ENCODE results near the gene SLC43A3.
"Not testable (repeated sequence)": the region's sequence is repeated elsewhere in the genome, so short reads cannot be mapped to it uniquely, and the experiment has no call there.

The SLC43A3 gene

GRCh38 chr11:57403802-57404147 lies 23.1 kb downstream of the SLC43A3 start:
- DNase-seq, result no peak

- not testable (repeated sequence) for DNase-seq
Observed at GRCh38 chr11:57403003-57403801, 23.7 kb downstream of the SLC43A3 start.

GRCh38 chr11:57402188-57403002 lies 24.5 kb downstream of the SLC43A3 start:
- no peak for DNase-seq

DNA sequence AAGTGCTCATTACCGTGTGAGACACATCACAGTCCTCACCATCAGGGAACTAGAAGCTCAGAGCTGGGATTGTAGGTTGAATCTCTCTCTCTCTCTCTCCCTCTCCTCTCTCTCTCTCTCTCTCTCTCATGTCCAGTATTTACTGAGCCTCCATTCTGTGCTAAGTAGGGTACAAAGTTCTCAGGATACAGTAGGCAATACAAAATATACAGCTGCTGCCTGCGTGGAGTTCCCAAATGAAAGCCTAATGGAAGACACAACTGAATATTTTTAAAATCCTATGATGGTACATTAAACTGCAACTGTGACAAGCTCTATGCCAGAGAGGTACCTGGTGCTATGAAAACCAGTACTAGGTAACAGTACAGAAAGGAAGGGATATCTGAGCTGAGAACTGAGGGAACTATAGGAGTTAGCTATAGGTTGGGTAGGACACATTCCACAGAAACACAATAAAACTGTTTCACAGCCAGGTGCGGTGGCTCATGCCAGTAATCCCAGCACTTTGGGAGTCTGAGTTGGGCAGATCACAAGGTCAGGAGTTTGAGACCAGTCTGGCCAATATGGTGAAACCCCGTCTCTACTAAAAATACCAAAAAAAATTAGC lies 26.8 kb downstream of the SLC43A3 start:
- DNase-seq, result no peak

- DNase-seq, result no peak
Observed at GRCh38 chr11:57399221-57399620, 27.7 kb downstream of the SLC43A3 start.

DNA sequence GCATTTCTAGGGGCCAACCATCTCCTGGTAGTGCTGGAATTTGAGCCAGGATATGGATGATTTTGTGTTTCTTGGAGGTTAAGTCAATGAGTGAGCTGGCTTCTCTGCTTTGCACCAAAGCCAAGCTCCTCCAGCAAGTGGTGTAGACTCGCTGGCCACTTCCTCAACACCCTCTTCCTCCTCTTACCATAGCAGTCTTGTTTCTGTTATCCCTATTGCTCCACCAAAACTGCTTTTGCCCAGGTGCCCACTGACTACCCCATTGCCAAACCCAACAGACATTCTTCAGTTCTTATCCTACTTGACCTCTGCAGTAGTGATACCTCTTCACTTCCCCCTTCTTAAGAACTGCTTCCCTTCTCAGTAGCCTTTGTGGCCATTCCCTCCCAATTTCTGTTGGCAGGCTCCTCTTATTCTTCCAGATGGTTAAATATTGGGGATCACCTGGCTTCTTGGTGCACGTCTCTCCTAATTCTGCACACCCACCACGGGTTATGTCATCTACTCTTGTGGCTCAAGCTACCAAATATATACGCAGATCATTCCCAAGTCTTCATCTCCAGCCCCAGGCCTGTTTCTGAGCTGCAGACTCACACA lies 29.4 kb downstream of the SLC43A3 start:
- no peak for DNase-seq

GRCh38 chr11:57396744-57397143 lies 30.2 kb downstream of the SLC43A3 start:
- DNase-seq, result no peak

DNA sequence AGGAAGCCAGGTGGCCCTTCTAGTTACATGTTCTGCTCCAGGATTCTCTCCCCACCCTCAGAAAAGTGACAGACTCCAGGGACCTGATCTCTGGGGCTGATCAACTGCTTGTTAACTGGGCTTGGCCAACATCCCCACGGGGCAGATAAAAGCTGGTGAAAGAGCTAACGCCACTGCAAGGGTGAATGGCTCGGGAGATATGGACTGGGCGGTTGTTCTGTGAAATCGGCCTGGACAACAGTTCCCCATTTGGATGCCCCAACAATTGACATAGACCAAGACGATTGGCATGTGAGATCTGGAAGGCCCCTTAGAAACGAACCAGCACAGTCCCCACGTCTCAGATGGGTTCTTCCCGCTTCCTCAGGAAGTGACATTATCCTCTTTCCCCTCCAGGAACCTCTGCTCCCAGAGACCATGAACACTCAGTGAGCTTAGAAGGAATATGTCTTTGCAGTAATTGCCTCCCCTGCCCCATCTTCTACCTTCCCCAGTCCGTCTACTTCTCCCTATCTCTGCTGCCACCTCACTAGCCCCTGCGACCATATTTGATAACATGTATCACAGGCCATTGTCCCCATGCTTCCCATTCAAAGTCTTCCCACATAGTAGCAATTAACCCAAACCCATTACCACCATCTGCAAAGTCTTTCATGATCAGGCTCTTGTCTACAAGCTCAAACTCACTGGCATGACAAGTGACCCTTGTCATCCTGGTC lies 30.9 kb downstream of the SLC43A3 start:
- DNase-seq, result no peak

GRCh38 chr11:57394203-57394965 lies 32.5 kb downstream of the SLC43A3 start:
- no peak for DNase-seq

- no peak for DNase-seq
Observed at GRCh38 chr11:57392763-57393105, 34.2 kb downstream of the SLC43A3 start.

GRCh38 chr11:57392066-57392762 lies 34.7 kb downstream of the SLC43A3 start:
- no peak for DNase-seq

- no peak for DNase-seq
Observed at GRCh38 chr11:57391539-57391938, 35.4 kb downstream of the SLC43A3 start.

GRCh38 chr11:57391111-57391510 lies 35.8 kb downstream of the SLC43A3 start:
- DNase-seq, result no peak

DNA sequence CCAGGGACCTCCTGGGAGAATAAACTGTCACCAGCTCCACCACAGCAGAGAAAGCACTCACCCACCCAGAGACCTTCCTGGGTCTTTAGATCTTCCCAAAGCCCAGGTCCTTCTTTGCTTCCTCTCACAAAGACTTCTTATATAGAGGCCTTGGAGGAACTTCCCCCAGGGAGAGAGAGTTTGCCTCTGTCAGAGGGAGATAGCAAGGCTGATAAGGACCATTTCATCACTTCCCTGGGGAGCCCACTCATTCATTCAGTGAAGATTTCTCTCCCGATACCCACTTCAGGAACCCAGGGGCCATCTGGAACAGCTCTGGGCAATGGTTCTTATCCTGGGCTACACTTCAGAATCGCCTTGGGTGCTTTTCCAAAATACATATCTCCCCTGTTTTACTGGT lies 36.4 kb downstream of the SLC43A3 start, which contains the start of gene PRG2:
PRG2 (minus strand) TSS at position 116 of the 400 bp plus-strand sequence. CDS start 706 bp downstream, outside the sequence.
- DNase-seq, result no peak

DNA sequence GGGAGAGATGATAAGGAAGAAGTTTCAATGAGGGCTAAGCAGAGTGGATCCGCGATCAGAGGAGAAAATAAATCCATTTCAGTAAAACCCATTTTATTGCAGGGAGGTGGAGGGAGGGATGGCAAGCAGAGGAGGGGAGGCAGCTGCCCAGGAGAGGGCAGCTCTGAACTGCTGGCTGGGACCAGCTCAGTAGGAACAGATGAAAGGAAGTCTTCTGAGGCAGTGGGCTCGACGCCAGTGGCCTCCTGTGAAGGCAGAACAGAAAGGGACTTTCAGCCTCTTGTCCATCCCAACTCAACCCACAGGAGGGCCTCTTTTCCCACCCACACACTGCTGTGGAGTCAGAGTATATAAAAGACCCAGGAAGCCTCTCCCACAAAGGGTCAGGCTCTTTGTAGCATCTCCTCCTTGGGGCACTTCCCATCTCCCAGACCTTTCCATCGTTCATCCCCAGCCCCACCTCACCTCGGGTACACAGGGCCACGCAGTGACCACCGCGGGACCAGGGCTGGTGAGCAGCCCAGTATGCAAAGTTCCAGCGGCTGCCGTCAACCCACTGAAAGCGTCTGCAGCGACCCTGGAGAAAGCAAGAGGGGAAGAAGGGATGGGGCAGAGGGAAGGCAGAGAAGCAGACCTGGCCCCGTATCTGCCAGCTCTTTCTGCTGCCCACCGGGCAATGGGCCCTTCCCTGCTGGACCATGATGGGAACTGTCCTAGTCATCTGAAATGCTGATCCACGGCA lies 39.5 kb downstream of the SLC43A3 start:
- DNase-seq, result no peak

DNA sequence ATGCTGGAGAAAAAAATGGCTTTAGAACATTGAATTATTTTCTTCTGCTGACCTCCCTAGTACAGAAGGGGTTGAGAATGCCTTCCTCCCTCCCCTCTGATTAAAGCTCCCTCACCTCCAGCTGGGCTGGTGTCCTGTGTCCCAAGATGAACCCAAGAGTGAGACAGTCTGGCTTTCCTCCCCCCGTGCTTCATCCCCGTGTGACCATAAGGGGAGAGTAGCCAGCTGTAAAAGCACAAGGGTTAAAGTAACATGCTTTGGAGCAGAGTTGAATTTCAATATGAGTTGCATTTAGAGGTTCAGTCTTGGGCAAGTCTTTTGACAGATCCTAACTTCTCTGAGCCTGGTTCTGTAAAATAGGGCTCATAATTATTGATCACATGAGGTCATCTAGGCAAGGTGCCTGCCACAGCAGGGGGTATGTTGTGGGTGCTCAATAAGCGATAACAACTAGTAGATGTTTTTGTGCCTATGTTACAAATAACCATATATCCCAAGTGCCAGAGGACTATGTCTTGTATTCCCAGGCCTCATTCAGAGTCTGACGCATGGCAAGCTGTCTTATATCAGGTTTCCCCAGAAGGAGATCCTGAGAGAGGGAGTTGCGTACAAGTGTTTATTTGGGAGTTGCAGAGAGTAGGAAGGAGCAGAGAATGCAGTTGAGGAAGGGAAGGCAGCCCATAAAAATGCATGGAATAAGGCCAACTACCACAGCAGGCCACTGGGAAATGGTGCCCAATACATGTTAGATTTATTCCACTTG lies 40.6 kb downstream of the SLC43A3 start:
- DNase-seq, result no peak

GRCh38 chr11:57380975-57381374 lies 45.9 kb downstream of the SLC43A3 start, which contains the start of gene PRG3:
Gene PRG3 (minus strand): TSS chr11:57381150. CDS start chr11:57380708, 442 bp downstream.
- DNase-seq, result no peak

DNA sequence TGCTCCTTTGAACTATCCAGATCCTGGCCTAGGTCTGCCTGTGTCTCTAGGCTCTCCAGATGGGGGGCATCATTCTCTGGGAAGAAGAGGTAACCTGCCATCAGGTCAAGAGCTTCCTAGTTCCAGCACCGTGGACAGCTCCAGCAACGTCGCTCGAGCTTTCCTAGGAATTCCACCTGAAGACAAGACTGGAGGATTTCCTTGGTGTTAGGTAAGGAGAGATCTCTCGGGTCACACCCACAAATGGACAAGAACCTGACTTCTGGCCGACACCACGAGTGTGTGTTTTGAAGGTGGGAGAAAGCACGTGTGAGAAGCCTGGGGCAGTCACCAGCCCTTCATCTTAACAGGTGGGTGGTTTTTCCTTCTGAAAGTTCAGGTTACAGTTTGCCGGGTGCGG lies 47.2 kb downstream of the SLC43A3 start:
- no peak for DNase-seq

DNA sequence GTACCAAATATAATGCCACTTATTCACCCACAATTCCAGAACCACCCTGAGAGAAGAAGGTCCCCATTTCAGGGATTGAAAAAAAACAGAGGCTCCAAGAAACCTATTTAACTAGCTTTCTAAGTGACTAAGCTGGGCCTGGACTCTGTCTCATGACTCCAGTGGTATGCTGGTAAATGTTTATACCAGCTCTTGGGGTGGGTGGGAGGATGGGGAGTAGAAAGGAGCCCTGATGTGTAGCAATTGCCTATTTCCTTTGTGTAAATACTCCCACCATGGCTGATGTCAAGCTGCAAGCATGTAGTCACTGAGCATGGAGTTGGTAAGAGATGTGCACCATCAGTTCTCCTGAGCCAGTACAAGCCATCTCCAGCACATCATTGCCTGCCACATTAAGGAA lies 48.7 kb downstream of the SLC43A3 start:
- no peak for DNase-seq

DNA sequence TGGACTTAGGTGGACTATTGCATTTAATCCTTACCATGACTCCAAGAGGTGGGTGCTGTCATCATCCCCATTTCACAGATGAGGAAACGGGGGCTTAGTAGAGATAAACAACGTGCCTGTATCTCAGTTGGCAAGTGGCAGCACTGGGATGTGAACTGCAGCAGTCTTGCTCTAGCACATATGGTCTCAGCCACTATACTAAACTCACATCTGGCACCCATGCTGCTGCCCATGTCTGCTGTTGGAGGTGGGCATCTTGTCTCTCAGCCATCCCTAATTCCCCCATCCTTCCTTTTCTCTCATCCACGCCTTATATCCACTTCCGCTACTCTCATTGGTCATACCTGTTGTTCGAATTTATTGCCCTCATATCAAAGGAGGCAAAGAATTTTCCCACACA lies 49.8 kb downstream of the SLC43A3 start:
- DNase-seq, result no peak

Data from CD4-positive, alpha-beta T cell treated with Interleukin-21 for 1 hour (primary cell).